Upper lobe of left lung (tissue), 4 donors: Measurements from ENCODE around the gene RHOB.

Source experiments
- CTCF ChIP-seq, 6 experiments: fragments of 450-650 bp in 4 of 6; fragments of 200-600 bp in 2 of 6; sonication (generic) in 2 of 6; IDR thresholded peaks; one replicate each; pipeline ENCODE4 v1.5.1; 2016 to 2019; ENCODE audit warnings: antibody characterized with exemption in 6 of 6
- POLR2A ChIP-seq, 4 donors: fragments of 450-650 bp; IDR thresholded peaks; one replicate each; pipeline ENCODE4 v1.5.1; 2016 to 2017; ENCODE audit warnings: antibody characterized with exemption in 4 of 4, mild to moderate bottlenecking in 2 of 4

- no peak for TF ChIP-seq CTCF (IDR thresholded peaks at IDR 0.05)
- no peak for TF ChIP-seq POLR2A (IDR thresholded peaks at IDR 0.05)
Measured at GRCh38 chr2:20471148-20471547, 24.3 kb downstream of the RHOB start.
